Measurements from ENCODE around the gene COPS3. TPM values are rescaled to one million over a fixed set of nuclear protein-coding genes. Genes with fewer than 3 reads are reported as not detected.

The COPS3 gene
- total and polyA plus RNA-seq, 4 donors, result 24.6 to 77.3 (median 30.2) TPM

DNA sequence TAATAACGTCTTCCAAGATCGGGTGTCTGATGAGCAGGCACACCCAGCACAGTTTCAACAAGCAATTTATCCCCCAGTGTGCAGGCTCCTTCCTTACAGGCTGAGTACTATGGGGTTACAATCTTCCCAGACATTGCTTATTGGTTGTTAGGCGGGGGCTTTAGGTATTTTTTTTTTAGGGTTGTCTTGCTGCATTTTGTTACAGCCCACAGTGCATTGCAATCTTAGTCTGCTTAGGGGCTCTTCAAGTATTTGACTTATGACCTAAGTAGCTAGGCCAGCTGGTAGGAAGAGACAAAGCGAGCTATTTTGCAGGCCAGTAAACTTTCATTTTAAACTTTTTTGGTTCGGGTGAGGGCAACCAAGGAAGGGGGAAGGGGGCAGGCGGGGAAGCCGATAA is 80.7 kb downstream of the COPS3 start (continued):
- no peak for TF ChIP-seq NR2F2 (IDR thresholded peaks at IDR 0.05)
- no peak for TF ChIP-seq EGR1 (IDR thresholded peaks at IDR 0.05; ENCODE audit: low read depth in 2 of 2)
- no peak for TF ChIP-seq YY1 (IDR thresholded peaks at IDR 0.05)
- TF ChIP-seq, protein P1, sequence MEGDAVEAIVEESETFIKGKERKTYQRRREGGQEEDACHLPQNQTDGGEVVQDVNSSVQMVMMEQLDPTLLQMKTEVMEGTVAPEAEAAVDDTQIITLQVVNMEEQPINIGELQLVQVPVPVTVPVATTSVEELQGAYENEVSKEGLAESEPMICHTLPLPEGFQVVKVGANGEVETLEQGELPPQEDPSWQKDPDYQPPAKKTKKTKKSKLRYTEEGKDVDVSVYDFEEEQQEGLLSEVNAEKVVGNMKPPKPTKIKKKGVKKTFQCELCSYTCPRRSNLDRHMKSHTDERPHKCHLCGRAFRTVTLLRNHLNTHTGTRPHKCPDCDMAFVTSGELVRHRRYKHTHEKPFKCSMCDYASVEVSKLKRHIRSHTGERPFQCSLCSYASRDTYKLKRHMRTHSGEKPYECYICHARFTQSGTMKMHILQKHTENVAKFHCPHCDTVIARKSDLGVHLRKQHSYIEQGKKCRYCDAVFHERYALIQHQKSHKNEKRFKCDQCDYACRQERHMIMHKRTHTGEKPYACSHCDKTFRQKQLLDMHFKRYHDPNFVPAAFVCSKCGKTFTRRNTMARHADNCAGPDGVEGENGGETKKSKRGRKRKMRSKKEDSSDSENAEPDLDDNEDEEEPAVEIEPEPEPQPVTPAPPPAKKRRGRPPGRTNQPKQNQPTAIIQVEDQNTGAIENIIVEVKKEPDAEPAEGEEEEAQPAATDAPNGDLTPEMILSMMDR (IDR thresholded peaks at IDR 0.05; ENCODE audit: low read depth, low read length, missing input control), result no peak
- TF ChIP-seq RAD21 (IDR thresholded peaks at IDR 0.05), result no peak
- no peak for TF ChIP-seq HNF4A (conservative IDR thresholded peaks at IDR 0.05)
- no peak for TF ChIP-seq SP1 (IDR thresholded peaks at IDR 0.05)
- TF ChIP-seq RXRA (IDR thresholded peaks at IDR 0.05), result no peak

GRCh38 chr17:17198281-17198680 is 82.8 kb downstream of the COPS3 start:
- H3K9ac ChIP-seq (ENCODE audit: low read depth in 1 of 2, low read length in 2 of 2), result no peak overlapping the region
- no peaks in the 10 kb centered on the region for H3K27me3 ChIP-seq (ENCODE audit: control insufficient read depth in 4 of 4, insufficient read depth in 4 of 4, low read length in 3 of 4)
- no peak for TF ChIP-seq HNF4A (conservative IDR thresholded peaks at IDR 0.05)
- TF ChIP-seq, protein P2, sequence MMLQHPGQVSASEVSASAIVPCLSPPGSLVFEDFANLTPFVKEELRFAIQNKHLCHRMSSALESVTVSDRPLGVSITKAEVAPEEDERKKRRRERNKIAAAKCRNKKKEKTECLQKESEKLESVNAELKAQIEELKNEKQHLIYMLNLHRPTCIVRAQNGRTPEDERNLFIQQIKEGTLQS (IDR thresholded peaks at IDR 0.05), result no peak
- no peak for TF ChIP-seq GABPA (IDR thresholded peaks at IDR 0.05 in 1 of 2, conservative IDR thresholded peaks at IDR 0.05 in 1 of 2)
- TF ChIP-seq MAX (IDR thresholded peaks at IDR 0.05), result no peak
- TF ChIP-seq RAD21 (IDR thresholded peaks at IDR 0.05), result no peak
- TF ChIP-seq FOXA2 (IDR thresholded peaks at IDR 0.05), result no peak
- no peak for TF ChIP-seq NR2F2 (IDR thresholded peaks at IDR 0.05)
- TF ChIP-seq FOXA1 (IDR thresholded peaks at IDR 0.05), result no peak
- no peak for TF ChIP-seq SP1 (IDR thresholded peaks at IDR 0.05)
- no peak for TF ChIP-seq REST (IDR thresholded peaks at IDR 0.05)
- TF ChIP-seq, protein P1 (IDR thresholded peaks at IDR 0.05; ENCODE audit: low read depth, low read length, missing input control), result no peak
- TF ChIP-seq JUND (IDR thresholded peaks at IDR 0.05), result no peak
- WGBS, result 98% methylated on average over 1 of the region's 1 CpG
- H3K36me3 ChIP-seq (ENCODE audit: control insufficient read depth in 4 of 4, insufficient read depth in 3 of 4, low read depth in 1 of 4, low read length in 3 of 4), result peaks cover 1 to 7% (median 4%) of the 10 kb centered on the region in 4 donors
- no peak overlapping the region for H3K27ac ChIP-seq (ENCODE audit: low read depth in 1 of 2, low read length in 2 of 2)
- H3K4me3 ChIP-seq (ENCODE audit: low read depth in 1 of 3, low read length in 3 of 3), result no peak overlapping the region
- no peak for DNase-seq (ENCODE audit: low spot score)
- no peaks in the 10 kb centered on the region for H3K9me3 ChIP-seq (ENCODE audit: control insufficient read depth in 4 of 4, low read length in 3 of 4)
- H3K4me1 ChIP-seq (ENCODE audit: control insufficient read depth in 4 of 4, insufficient read depth in 4 of 4, low read length in 3 of 4), result peaks cover 0 to 3% (median 1%) of the 10 kb centered on the region in 4 donors

All from liver (tissue), 9 donors.